ENCODE measurements around the gene ANKRD33. TPM values are rescaled to one million over a fixed set of nuclear protein-coding genes. Genes with fewer than 3 reads are reported as not detected.

ANKRD33 gene
- total RNA-seq, 3 donors from 2014 or later (not counting 1 experiment from before 2014, with no cell fraction given): not detected

GRCh38 chr12:51850965-51851299 is 37.0 kb upstream of the ANKRD33 start:
- Histone ChIP-seq H3K9me3 (ENCODE audit: control insufficient read depth, insufficient read depth, low read length) (no peaks in the 10 kb centered on the region), H3K36me3 (ENCODE audit: control insufficient read depth, insufficient read depth, low read length) (no peaks in the 10 kb centered on the region), H3K4me3 (ENCODE audit: low read length) (no peak overlapping the region), H3K27me3 (ENCODE audit: control insufficient read depth, insufficient read depth, low read length) (peaks cover 17% of the 10 kb centered on the region), H3K27ac (ENCODE audit: low read length) (no peak overlapping the region), H3K4me1 (ENCODE audit: control insufficient read depth, insufficient read depth, low read length) (peaks cover 40% of the 10 kb centered on the region)
- H3K36me3 Mint-ChIP-seq: no peaks in the 10 kb centered on the region
- H3K27me3 Mint-ChIP-seq (ENCODE audit: low read depth in 2 of 2): peaks cover 25 to 30% of the 10 kb centered on the region in 2 donors
- no peak for ATAC-seq
- no peak overlapping the region for H3K27ac Mint-ChIP-seq
- peaks cover 0 to 27% of the 10 kb centered on the region in 2 donors for H3K4me1 Mint-ChIP-seq
- DNase-seq: no peak
- H3K9me3 Mint-ChIP-seq: no peaks in the 10 kb centered on the region
- no peak overlapping the region for H3K4me3 Mint-ChIP-seq
- WGBS (ENCODE audit: insufficient coverage): 74% methylated on average over 3 of the region's 4 CpGs
- intact Hi-C loops (cut with micrococcal nuclease): no loop called here
- no peak for TF ChIP-seq CTCF (IDR thresholded peaks at IDR 0.05)

GRCh38 chr12:51851413-51852124 is 36.3 kb upstream of the ANKRD33 start:
- Mint-ChIP-seq H3K4me1 (peaks cover 0 to 22% of the 10 kb centered on the region in 2 donors), H3K27ac (no peak overlapping the region), H3K27me3 (ENCODE audit: low read depth in 2 of 2) (peaks cover 19 to 26% of the 10 kb centered on the region in 2 donors), H3K36me3 (no peaks in the 10 kb centered on the region), H3K4me3 (no peak overlapping the region), H3K9me3 (no peaks in the 10 kb centered on the region)
- intact Hi-C loops (cut with micrococcal nuclease): no loop called here
- no peak for TF ChIP-seq CTCF (IDR thresholded peaks at IDR 0.05)
- DNase-seq (no peak), ATAC-seq (no peak)
- Histone ChIP-seq H3K4me1 (ENCODE audit: control insufficient read depth, insufficient read depth, low read length) (peaks cover 34% of the 10 kb centered on the region), H3K36me3 (ENCODE audit: control insufficient read depth, insufficient read depth, low read length) (no peaks in the 10 kb centered on the region), H3K4me3 (ENCODE audit: low read length) (no peak overlapping the region), H3K9me3 (ENCODE audit: control insufficient read depth, insufficient read depth, low read length) (no peaks in the 10 kb centered on the region), H3K27ac (ENCODE audit: low read length) (no peak overlapping the region), H3K27me3 (ENCODE audit: control insufficient read depth, insufficient read depth, low read length) (peaks cover 11% of the 10 kb centered on the region)
- 23% methylated on average over 8 of the region's 8 CpGs for WGBS (ENCODE audit: insufficient coverage)

GRCh38 chr12:51852404-51853137 is 35.3 kb upstream of the ANKRD33 start:
- no peak overlapping the region for H3K4me3 Mint-ChIP-seq
- Histone ChIP-seq H3K27me3 (ENCODE audit: control insufficient read depth, insufficient read depth, low read length) (peaks cover 5% of the 10 kb centered on the region), H3K4me3 (ENCODE audit: low read length) (no peak overlapping the region), H3K9me3 (ENCODE audit: control insufficient read depth, insufficient read depth, low read length) (no peaks in the 10 kb centered on the region), H3K36me3 (ENCODE audit: control insufficient read depth, insufficient read depth, low read length) (no peaks in the 10 kb centered on the region), H3K4me1 (ENCODE audit: control insufficient read depth, insufficient read depth, low read length) (peaks cover 25% of the 10 kb centered on the region), H3K27ac (ENCODE audit: low read length) (no peak overlapping the region)
- no peak for TF ChIP-seq CTCF (IDR thresholded peaks at IDR 0.05)
- intact Hi-C loops (cut with micrococcal nuclease): no loop called here
- no peaks in the 10 kb centered on the region for H3K9me3 Mint-ChIP-seq
- 98% methylated on average over 4 of the region's 5 CpGs for WGBS (ENCODE audit: insufficient coverage)
- H3K27me3 Mint-ChIP-seq (ENCODE audit: low read depth in 2 of 2): peaks cover 22 to 24% of the 10 kb centered on the region in 2 donors
- ATAC-seq (no peak), DNase-seq (no peak)
- H3K4me1 Mint-ChIP-seq: peaks cover 0 to 17% of the 10 kb centered on the region in 2 donors
- H3K36me3 Mint-ChIP-seq: no peaks in the 10 kb centered on the region
- no peak overlapping the region for H3K27ac Mint-ChIP-seq

Measured in natural killer cell (primary cell).